ENCODE measurements around the gene DISP3.

DISP3 gene

DNA sequence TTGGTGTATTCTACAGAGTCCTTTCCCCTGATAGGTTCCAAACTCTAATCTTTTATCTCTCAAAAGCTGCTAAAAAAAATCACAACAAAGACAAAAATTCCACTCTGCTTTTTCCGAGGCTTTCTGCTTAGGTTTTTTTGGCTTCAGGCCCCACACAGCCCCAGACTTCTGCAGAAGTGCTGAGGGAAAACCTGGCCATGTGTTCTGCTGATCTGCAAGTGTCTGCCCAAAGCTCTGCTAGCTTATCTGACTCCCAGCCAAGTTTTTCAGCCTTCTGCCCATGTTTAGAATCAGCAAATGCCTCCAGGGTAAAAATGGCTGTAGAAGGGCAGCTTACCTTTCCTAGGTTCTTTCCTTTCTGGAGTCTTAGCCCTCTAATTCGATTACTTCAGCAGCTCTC is 28.4 kb downstream of the DISP3 start:
- H3K9me3 ChIP-seq (ENCODE audit: control insufficient read depth, low read length), result no peaks in the 10 kb centered on the region

DNA sequence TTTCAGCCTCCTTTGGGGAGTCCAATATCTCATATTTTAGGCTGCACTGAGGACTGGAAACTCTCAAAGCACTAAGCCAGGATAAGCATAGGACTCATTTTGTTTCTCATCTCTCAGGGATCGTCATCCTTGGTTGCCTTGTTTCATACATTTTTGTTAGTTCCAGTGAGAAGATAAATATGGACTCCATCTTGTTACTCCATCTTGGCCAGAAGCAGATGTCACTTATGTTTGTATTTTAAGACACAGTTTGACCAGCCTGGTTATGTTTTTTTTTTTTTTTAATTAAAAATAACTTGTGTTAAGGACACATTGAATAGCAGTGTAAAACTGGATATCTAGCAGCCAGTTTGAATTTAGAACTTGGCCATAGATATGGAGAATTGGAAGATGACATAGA is 34.7 kb downstream of the DISP3 start:
- Histone ChIP-seq H2AFZ (no peak overlapping the region), H3K9ac (no peak overlapping the region), H3K79me2 (no peaks in the 10 kb centered on the region), H3K27me3 (ENCODE audit: control insufficient read depth, insufficient read depth, low read length) (no peaks in the 10 kb centered on the region), H3K36me3 (ENCODE audit: control insufficient read depth, insufficient read depth, low read length) (no peaks in the 10 kb centered on the region), H3K4me1 (no peaks in the 10 kb centered on the region), H3K4me2 (ENCODE audit: low read length) (no peak overlapping the region), H3K4me3 (ENCODE audit: low read depth, low read length) (no peak overlapping the region), H3K9me3 (ENCODE audit: control insufficient read depth, low read length) (no peaks in the 10 kb centered on the region), H3K27ac (no peak overlapping the region)
- TF ChIP-seq, protein P1, sequence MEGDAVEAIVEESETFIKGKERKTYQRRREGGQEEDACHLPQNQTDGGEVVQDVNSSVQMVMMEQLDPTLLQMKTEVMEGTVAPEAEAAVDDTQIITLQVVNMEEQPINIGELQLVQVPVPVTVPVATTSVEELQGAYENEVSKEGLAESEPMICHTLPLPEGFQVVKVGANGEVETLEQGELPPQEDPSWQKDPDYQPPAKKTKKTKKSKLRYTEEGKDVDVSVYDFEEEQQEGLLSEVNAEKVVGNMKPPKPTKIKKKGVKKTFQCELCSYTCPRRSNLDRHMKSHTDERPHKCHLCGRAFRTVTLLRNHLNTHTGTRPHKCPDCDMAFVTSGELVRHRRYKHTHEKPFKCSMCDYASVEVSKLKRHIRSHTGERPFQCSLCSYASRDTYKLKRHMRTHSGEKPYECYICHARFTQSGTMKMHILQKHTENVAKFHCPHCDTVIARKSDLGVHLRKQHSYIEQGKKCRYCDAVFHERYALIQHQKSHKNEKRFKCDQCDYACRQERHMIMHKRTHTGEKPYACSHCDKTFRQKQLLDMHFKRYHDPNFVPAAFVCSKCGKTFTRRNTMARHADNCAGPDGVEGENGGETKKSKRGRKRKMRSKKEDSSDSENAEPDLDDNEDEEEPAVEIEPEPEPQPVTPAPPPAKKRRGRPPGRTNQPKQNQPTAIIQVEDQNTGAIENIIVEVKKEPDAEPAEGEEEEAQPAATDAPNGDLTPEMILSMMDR (IDR thresholded peaks at IDR 0.05), result no peak

More for the DNA sequence above, 28.4 kb downstream of the DISP3 start:
- Histone ChIP-seq H3K36me3 (ENCODE audit: control insufficient read depth, insufficient read depth, low read length) (no peaks in the 10 kb centered on the region), H3K79me2 (no peaks in the 10 kb centered on the region), H3K4me3 (ENCODE audit: low read depth, low read length) (no peak overlapping the region), H2AFZ (no peak overlapping the region), H3K27ac (no peak overlapping the region), H3K4me2 (ENCODE audit: low read length) (no peak overlapping the region), H3K9ac (no peak overlapping the region), H3K27me3 (ENCODE audit: control insufficient read depth, insufficient read depth, low read length) (no peaks in the 10 kb centered on the region), H3K4me1 (no peaks in the 10 kb centered on the region)
- TF ChIP-seq, protein P1 (IDR thresholded peaks at IDR 0.05), result no peak

DNA sequence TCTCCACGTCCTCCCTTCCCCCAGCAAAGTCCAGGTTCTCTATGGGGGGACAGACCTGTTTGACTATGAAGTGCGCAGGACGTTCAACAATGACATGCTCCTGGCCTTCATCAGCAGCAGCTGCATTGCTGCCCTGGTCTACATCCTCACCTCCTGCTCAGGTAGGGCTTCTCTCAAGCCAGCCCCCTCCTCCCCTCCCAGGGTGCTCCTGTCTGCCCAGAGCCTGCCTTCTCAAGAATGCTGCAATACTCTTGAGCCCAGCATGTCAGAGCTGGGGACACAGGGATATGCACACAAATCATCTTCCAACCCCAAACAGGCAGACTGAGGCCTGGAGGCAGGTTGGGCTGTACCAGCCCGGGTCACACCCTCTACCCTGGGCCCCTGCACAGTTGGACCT is 35.4 kb downstream of the DISP3 start:
- no peaks in the 10 kb centered on the region for H3K27me3 ChIP-seq (ENCODE audit: control insufficient read depth, insufficient read depth, low read length)

DNA sequence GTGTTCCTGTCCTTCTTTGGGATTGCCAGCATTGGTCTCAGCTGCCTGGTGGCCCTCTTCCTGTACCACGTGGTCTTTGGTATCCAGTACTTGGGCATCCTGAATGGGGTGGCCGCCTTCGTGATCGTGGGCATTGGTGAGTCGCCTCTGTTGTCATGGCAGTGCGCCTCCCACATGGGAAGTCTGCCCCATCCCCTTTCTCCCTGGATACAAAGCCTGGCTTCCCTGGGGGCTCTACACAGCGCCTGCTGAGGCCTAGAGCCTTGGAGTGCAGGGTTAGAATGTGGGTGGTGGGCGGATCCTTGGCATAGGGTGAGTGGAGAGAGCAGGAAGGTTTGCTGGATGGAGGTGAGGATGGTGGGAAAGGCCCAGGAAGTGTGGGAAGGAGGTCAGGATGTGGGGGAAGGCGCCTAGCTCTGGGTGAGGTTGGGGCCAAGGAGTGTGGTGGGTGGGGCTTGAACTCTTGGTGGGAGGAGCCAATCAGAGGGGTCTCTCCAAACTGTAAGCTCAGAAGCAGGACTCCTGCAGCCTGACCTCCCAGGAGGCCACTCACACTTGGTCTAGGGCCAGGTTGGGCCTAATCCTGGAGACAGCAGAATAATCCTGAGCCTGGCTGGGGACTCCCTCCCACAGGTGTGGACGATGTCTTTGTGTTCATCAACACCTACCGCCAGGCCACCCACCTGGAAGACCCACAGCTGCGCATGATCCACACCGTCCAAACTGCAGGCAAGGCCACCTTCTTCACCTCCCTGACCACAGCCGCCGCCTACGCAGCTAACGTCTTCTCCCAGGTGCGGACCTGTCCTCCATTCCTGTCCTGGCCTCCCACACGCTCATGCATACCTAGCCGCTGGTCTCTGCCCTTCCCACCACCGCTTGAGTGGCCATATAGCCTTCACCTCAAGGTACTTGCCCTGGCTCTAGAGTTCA is 36.7 kb downstream of the DISP3 start:
- Histone ChIP-seq H3K4me2 (ENCODE audit: low read length) (no peak overlapping the region), H3K9me3 (ENCODE audit: control insufficient read depth, low read length) (no peaks in the 10 kb centered on the region), H3K9ac (no peak overlapping the region), H2AFZ (no peak overlapping the region), H3K27ac (no peak overlapping the region), H3K4me3 (ENCODE audit: low read depth, low read length) (no peak overlapping the region), H3K36me3 (ENCODE audit: control insufficient read depth, insufficient read depth, low read length) (no peaks in the 10 kb centered on the region), H3K79me2 (no peaks in the 10 kb centered on the region), H3K4me1 (no peaks in the 10 kb centered on the region), H3K27me3 (ENCODE audit: control insufficient read depth, insufficient read depth, low read length) (no peaks in the 10 kb centered on the region)
- TF ChIP-seq, protein P1 (IDR thresholded peaks at IDR 0.05), result no peak

More for the DNA sequence above, 35.4 kb downstream of the DISP3 start:
- Histone ChIP-seq H3K36me3 (ENCODE audit: control insufficient read depth, insufficient read depth, low read length) (no peaks in the 10 kb centered on the region), H3K4me1 (no peaks in the 10 kb centered on the region), H3K79me2 (no peaks in the 10 kb centered on the region), H2AFZ (no peak overlapping the region), H3K9ac (no peak overlapping the region), H3K9me3 (ENCODE audit: control insufficient read depth, low read length) (no peaks in the 10 kb centered on the region), H3K4me3 (ENCODE audit: low read depth, low read length) (no peak overlapping the region), H3K27ac (no peak overlapping the region), H3K4me2 (ENCODE audit: low read length) (no peak overlapping the region)
- TF ChIP-seq, protein P1 (IDR thresholded peaks at IDR 0.05), result no peak

All from parathyroid adenoma (tissue), 2 donors.